HG02870 (cell line): ENCODE measurements around the gene CTSD.
"Not testable (repeated sequence)": the region's sequence is repeated elsewhere in the genome, so short reads cannot be mapped to it uniquely, and the experiment has no call there.

Experiments used
- ATAC-seq: cut with Tn5 transposase; IDR thresholded peaks from one replicate; pipeline ENCODE4 v1.9.1; 2021; ENCODE audit warnings: mild to moderate bottlenecking, moderate library complexity; ENCODE audit not compliant: unreplicated experiment

The CTSD gene

GRCh38 chr11:1763796-1764661, at the start of gene CTSD:
CTSD (minus strand) TSS chr11:1763927; CDS start chr11:1763859, 68 bp downstream.
- peak; percentile 68 for ATAC-seq

- ATAC-seq = not testable (repeated sequence)
These were observed 49.6 kb upstream of the CTSD start for GRCh38 chr11:1813356-1813755.

GRCh38 chr11:1812801-1813200, 49.1 kb upstream of the CTSD start:
- no peak for ATAC-seq

GRCh38 chr11:1812274-1812673, 48.5 kb upstream of the CTSD start:
- ATAC-seq = no peak

GRCh38 chr11:1810761-1811160, 47.0 kb upstream of the CTSD start:
- ATAC-seq = no peak

GRCh38 chr11:1807264-1807995, 43.7 kb upstream of the CTSD start:
- no peak for ATAC-seq

GRCh38 chr11:1805525-1805924, 41.8 kb upstream of the CTSD start:
- ATAC-seq = no peak

GRCh38 chr11:1803835-1804519, 40.2 kb upstream of the CTSD start:
- not testable (repeated sequence) for ATAC-seq

GRCh38 chr11:1803246-1803645, 39.5 kb upstream of the CTSD start:
- no peak for ATAC-seq

GRCh38 chr11:1797391-1798125, 33.8 kb upstream of the CTSD start:
- ATAC-seq = no peak

GRCh38 chr11:1796413-1797011, 32.8 kb upstream of the CTSD start:
- ATAC-seq = no peak

GRCh38 chr11:1793081-1793480, 29.4 kb upstream of the CTSD start:
- no peak for ATAC-seq

GRCh38 chr11:1792461-1792860, 28.7 kb upstream of the CTSD start:
- no peak for ATAC-seq

GRCh38 chr11:1791912-1792311, 28.2 kb upstream of the CTSD start:
- no peak for ATAC-seq

- no peak for ATAC-seq
These were observed 22.7 kb upstream of the CTSD start for GRCh38 chr11:1786466-1786865.

GRCh38 chr11:1785749-1786413, 22.2 kb upstream of the CTSD start:
- ATAC-seq = no peak

- no peak for ATAC-seq
These were observed 21.3 kb upstream of the CTSD start for GRCh38 chr11:1784761-1785650.

GRCh38 chr11:1783725-1784529, 20.2 kb upstream of the CTSD start:
- ATAC-seq = no peak
